ENCODE results near the gene EPS15.

GRCh38 chr1:51329443-51330325 lies 189.4 kb downstream of the EPS15 start:
- no peak for TF ChIP-seq YY1 (IDR thresholded peaks at IDR 0.05; ENCODE audit: low read depth, low read length)
- no peak for TF ChIP-seq EP300 (IDR thresholded peaks at IDR 0.05; ENCODE audit: borderline replicate concordance in 1 of 2, low read depth in 2 of 2, low read length in 2 of 2)
- no peak for TF ChIP-seq CTCF (IDR thresholded peaks at IDR 0.05; ENCODE audit: control extremely low read depth in 1 of 3, insufficient read depth in 1 of 3, low read depth in 1 of 3, low read length in 3 of 3)
- no peak for TF ChIP-seq CHD1 (IDR thresholded peaks at IDR 0.05; ENCODE audit: low read depth, low read length)
- TF ChIP-seq EZH2 (IDR thresholded peaks at IDR 0.05; ENCODE audit: low read depth, low read length, severe bottlenecking): no peak
- TF ChIP-seq RBBP5 (IDR thresholded peaks at IDR 0.05; ENCODE audit: borderline replicate concordance, low read depth, low read length): no peak

All from H1 (cell line).